ENCODE measurements around the gene IDE.
"Not testable (repeated sequence)": the region's sequence is repeated elsewhere in the genome, so short reads cannot be mapped to it uniquely, and the experiment has no call there.

IDE gene

DNA sequence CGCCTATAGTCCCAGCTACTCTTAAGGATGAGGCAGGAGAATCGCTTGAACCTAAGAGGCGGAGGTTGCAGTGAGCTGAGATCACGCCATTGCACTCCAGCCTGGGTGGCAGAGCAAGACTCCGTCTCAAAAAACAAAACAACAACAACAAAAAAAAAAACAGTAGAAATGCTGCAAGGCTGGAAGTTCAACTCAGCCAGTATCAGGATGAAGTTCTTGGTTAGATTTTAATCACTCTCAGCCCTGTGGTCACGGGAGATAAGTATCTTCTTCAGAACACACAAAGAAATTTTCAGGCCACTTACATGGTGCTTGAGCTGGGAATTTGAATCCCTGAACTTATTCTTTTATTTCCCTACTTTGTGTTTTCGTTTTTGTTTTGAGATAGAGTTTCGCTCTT is 162.5 kb downstream of the IDE start:
- intact Hi-C loops (cut with micrococcal nuclease), result no loop called here
- Mint-ChIP-seq H3K4me3 (no peak overlapping the region), H3K27me3 (no peaks in the 10 kb centered on the region), H3K4me1 (ENCODE audit: low read depth) (peaks cover 11% of the 10 kb centered on the region), H3K9me3 (peaks cover 6% of the 10 kb centered on the region), H3K36me3 (ENCODE audit: low read depth) (no peaks in the 10 kb centered on the region), H3K27ac (no peak overlapping the region)

DNA sequence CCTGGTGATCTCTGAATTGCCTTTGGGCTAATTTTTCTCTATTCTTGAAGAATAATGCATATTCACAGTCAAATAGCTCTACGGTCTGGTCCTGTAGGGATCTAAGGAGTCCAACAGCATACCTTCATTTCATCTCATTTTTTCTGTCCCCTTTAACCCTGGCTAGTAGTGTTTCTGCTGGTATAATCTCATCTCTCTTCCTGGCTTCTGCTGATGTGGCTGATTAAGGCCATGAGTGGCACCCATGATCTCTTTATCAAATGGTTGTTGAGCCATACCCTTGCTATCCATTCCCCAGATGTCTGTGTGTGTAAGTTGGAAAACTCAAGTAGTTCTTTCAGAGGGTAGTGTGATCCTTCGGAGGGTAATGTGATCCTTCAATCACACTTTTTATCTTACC is 163.4 kb downstream of the IDE start:
- H3K4me3 Mint-ChIP-seq, result no peak overlapping the region
- H3K27ac Mint-ChIP-seq, result no peak overlapping the region
- intact Hi-C loops (cut with micrococcal nuclease), result no loop called here
- H3K9me3 Mint-ChIP-seq, result no peaks in the 10 kb centered on the region
- H3K36me3 Mint-ChIP-seq (ENCODE audit: low read depth), result no peaks in the 10 kb centered on the region
- peaks cover 15% of the 10 kb centered on the region for H3K4me1 Mint-ChIP-seq (ENCODE audit: low read depth)
- no peaks in the 10 kb centered on the region for H3K27me3 Mint-ChIP-seq

DNA sequence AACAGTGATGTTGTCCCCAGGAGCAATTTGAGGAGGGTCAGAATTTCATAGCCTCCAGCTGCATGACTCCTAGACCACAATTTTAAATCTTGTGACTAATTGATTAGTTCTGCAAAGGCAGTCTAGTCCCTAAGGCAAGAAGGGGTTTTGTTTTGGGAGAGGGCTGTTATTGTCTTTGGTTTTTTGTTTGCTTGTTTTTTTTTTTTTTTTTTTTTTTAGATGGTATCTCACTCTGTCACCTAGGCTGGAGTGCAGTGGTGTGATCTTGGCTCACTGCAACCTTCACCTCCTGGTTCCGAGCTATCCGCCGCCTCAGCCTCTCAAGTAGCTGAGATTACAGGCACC is 165.9 kb downstream of the IDE start:
- no peak overlapping the region for H3K4me3 Mint-ChIP-seq
- H3K36me3 Mint-ChIP-seq (ENCODE audit: low read depth), result no peaks in the 10 kb centered on the region
- H3K4me1 Mint-ChIP-seq (ENCODE audit: low read depth), result peaks cover 16% of the 10 kb centered on the region
- peak overlapping the region; percentile 95 for H3K27ac Mint-ChIP-seq
- intact Hi-C loops (cut with micrococcal nuclease), result no loop called here
- no peaks in the 10 kb centered on the region for H3K27me3 Mint-ChIP-seq
- H3K9me3 Mint-ChIP-seq, result no peaks in the 10 kb centered on the region

DNA sequence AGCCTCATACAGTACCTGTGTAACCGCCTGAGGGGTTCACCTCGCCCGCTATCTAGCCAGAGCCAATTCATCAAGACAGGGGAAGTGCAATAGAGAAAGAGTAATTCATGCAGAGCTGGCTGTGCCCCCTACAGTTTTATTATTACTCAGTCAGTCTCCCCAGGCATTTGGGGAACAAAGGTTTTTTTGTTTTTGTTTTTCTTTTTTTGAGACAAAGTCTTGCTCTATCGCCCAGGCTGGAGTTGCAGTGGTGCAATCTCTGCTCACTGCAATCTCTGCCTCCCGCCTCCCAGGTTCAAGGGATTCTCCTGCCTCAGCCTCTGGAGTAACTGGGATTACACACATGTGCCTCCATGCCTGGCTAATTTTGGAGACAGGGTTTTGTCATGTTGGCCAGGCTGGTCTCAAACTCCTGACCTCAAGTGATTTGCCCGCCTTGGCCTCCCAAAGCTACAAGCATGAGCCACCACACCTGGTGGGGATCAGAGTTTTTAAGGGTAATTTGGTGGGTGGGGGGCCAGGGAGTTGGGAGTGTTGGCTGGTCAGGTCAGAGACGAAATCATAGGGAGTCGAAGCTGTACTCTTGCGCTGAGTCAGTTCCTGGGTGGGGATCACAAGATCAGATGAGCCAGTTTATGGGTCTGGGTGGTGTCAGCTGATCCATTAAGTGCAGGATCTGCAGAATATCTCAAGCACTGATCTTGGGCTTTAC is 166.4 kb downstream of the IDE start:
- H3K4me3 Mint-ChIP-seq, result peak overlapping the region; percentile 49
- H3K4me1 Mint-ChIP-seq (ENCODE audit: low read depth), result peaks cover 16% of the 10 kb centered on the region
- no peaks in the 10 kb centered on the region for H3K9me3 Mint-ChIP-seq
- peaks cover under 1% of the 10 kb centered on the region for H3K27me3 Mint-ChIP-seq
- H3K36me3 Mint-ChIP-seq (ENCODE audit: low read depth), result no peaks in the 10 kb centered on the region
- H3K27ac Mint-ChIP-seq, result peak overlapping the region; percentile 95
- intact Hi-C loops (cut with micrococcal nuclease), result no loop called here

DNA sequence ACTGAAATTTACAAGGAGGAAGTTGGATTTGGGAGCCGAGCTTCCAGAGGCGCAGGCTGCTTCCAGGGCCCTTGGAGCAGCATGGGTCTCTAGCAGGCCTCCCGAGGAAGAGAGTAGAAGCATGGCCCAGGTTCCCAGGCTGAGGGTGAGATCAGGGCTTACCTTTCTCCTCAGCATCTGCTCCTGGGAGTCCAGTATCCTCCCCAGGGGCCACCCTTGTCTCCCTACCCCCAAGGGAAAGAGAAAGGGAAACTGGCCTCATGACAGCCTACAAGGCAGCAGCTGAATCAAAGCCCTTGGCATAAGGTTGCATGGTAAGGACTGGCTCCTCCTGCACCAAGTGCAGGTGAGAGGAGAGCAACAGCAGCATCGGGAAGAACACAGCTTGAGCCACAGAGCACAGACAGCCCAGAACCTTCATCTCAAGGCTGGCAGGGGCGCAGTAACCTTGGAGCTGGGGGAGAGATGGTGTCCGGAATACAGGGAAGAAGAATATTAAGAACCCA is 168.4 kb downstream of the IDE start:
- no peak overlapping the region for H3K4me3 Mint-ChIP-seq
- no peak overlapping the region for H3K27ac Mint-ChIP-seq
- no peaks in the 10 kb centered on the region for H3K9me3 Mint-ChIP-seq
- intact Hi-C loops (cut with micrococcal nuclease), result no loop called here
- H3K27me3 Mint-ChIP-seq, result peaks cover 4% of the 10 kb centered on the region
- H3K4me1 Mint-ChIP-seq (ENCODE audit: low read depth), result peaks cover 16% of the 10 kb centered on the region
- no peaks in the 10 kb centered on the region for H3K36me3 Mint-ChIP-seq (ENCODE audit: low read depth)

DNA sequence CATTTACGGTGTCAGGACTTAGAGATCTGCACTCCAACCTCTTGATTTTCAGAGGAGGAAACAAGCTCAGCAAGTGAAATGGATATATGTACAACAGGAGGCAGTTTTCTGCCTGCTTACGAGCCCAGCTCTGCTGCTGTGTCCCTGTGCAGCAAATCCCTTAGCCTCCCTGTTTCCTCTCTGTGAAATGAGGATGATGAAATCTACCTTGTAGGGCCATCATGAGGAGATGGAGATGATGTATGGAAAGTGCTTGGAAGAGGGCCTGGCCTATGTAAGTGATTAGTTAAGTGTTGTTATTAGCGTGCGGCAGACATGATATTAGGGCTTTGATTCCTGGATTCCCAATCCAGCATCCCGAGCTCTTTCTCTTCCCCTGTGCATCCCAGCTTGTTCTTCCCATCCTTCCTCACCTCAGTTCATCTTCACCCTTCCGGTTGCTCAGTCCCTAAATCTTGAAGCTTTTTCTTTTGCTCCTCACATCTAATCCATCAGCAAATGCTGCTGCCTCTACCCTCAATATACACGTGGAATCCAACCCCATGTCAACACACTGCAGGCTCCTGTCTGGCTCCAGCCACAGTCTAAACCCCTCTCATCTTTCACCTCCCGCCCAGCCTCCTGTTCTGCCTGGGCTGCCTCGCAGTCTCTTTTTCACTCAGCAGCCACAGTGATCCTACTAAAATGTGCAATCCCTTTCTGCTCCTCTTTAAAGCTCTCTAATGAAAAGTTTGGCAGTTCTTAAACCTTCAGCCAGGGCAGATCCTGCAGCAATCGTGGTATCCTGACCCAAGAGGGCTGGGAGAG is 169.1 kb downstream of the IDE start:
- peaks cover 16% of the 10 kb centered on the region for H3K4me1 Mint-ChIP-seq (ENCODE audit: low read depth)
- intact Hi-C loops (cut with micrococcal nuclease), result no loop called here
- H3K27ac Mint-ChIP-seq, result no peak overlapping the region
- H3K4me3 Mint-ChIP-seq, result no peak overlapping the region
- no peaks in the 10 kb centered on the region for H3K36me3 Mint-ChIP-seq (ENCODE audit: low read depth)
- no peaks in the 10 kb centered on the region for H3K9me3 Mint-ChIP-seq
- H3K27me3 Mint-ChIP-seq, result peaks cover 4% of the 10 kb centered on the region

DNA sequence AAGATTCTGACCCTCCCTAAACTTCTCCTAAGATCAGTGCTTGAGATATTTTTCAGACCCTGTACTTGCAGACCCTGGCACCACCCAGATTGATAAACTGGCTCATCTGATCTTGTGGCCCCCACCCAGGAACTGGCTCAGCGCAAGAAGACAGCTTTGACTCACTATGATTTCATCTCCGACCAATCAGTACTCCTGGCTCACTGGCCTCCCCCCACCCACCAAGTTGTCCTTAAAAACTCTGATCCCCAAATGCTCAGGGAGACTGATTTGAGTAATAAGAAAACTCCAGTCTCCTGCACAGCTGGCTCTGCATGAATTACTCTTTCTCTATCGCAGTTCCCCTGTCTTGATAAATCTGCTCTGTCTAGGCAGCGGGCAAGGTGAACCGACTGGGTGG is 171.7 kb downstream of the IDE start:
- H3K27ac Mint-ChIP-seq; intact Hi-C loops (cut with micrococcal nuclease); H3K36me3 Mint-ChIP-seq (ENCODE audit: low read depth); H3K9me3 Mint-ChIP-seq; H3K27me3 Mint-ChIP-seq; H3K4me3 Mint-ChIP-seq: not testable (repeated sequence)
- peaks cover 10% of the 10 kb centered on the region for H3K4me1 Mint-ChIP-seq (ENCODE audit: low read depth)
